Muscle of back (tissue), 11 donors: ENCODE data around the gene EFHD1. TPM values are rescaled to one million over a fixed set of nuclear protein-coding genes. Genes with fewer than 3 reads are reported as not detected.
"Not testable (repeated sequence)": the region's sequence is repeated elsewhere in the genome, so short reads cannot be mapped to it uniquely, and the experiment has no call there.

Source experiments
- DNase-seq, 3 donors: peaks; one replicate each; pipeline versions ENCODE4 v3.0.0 to v3.0.0-alpha.2; 2013
- polyA plus RNA-seq, 10 donors: library from polyadenylated mRNA; unstranded; fragments of 120-200 nt; gene quantifications; one replicate each; pipeline ENCODE4 v1.2.1, GENCODE V29; 2013; ENCODE audit not compliant: insufficient read length in 10 of 10

The EFHD1 gene
- polyA plus RNA-seq, 10 donors: 12.8 to 40.9 (median 25.5) TPM

GRCh38 chr2:232643813-232644347 is 10.5 kb downstream of the EFHD1 start:
- no peak for DNase-seq

GRCh38 chr2:232645061-232645460 is 11.7 kb downstream of the EFHD1 start:
- DNase-seq: no peak

- DNase-seq: no peak
Observed at GRCh38 chr2:232646726-232647125, 13.3 kb downstream of the EFHD1 start.

GRCh38 chr2:232647261-232647660 is 13.9 kb downstream of the EFHD1 start:
- no peak for DNase-seq

GRCh38 chr2:232649033-232649432 is 15.6 kb downstream of the EFHD1 start:
- DNase-seq: no peak

GRCh38 chr2:232652505-232652851 is 19.1 kb downstream of the EFHD1 start:
- DNase-seq: no peak

GRCh38 chr2:232653441-232653840 is 20.0 kb downstream of the EFHD1 start:
- DNase-seq: no peak

GRCh38 chr2:232655392-232655791 is 22.0 kb downstream of the EFHD1 start:
- no peak for DNase-seq

- DNase-seq: no peak
Observed at GRCh38 chr2:232658217-232658785, 24.9 kb downstream of the EFHD1 start.

- no peak for DNase-seq
Observed at GRCh38 chr2:232659359-232659758, 26.0 kb downstream of the EFHD1 start.

- no peak for DNase-seq
Observed at GRCh38 chr2:232662486-232663260, 29.3 kb downstream of the EFHD1 start.

- no peak for DNase-seq
Observed at GRCh38 chr2:232666051-232666805, 32.8 kb downstream of the EFHD1 start.

GRCh38 chr2:232667989-232668583 is 34.7 kb downstream of the EFHD1 start:
- DNase-seq: no peak

- peak; percentile 9 to 52 (median 37) for DNase-seq
Observed at GRCh38 chr2:232668805-232669444, 35.5 kb downstream of the EFHD1 start.

GRCh38 chr2:232672588-232672987 is 39.2 kb downstream of the EFHD1 start:
- DNase-seq: no peak

- no peak for DNase-seq
Observed at GRCh38 chr2:232674491-232674890, 41.1 kb downstream of the EFHD1 start.

GRCh38 chr2:232675381-232675780 is 42.0 kb downstream of the EFHD1 start:
- DNase-seq: no peak

- no peak for DNase-seq
Observed at GRCh38 chr2:232680006-232680405, 46.6 kb downstream of the EFHD1 start.

GRCh38 chr2:232681527-232681926 is 48.1 kb downstream of the EFHD1 start:
- no peak for DNase-seq

- no peak for DNase-seq
Observed at GRCh38 chr2:232683368-232683767, 50.0 kb downstream of the EFHD1 start.

- DNase-seq: not testable (repeated sequence)
Observed at GRCh38 chr2:232685391-232685790, 52.0 kb downstream of the EFHD1 start.
